K562 (cell line): ENCODE results near the gene CTDSPL. TPM values are rescaled to one million over a fixed set of nuclear protein-coding genes. Genes with fewer than 3 reads are reported as not detected.

Experiments
- BCOR ChIP-seq: fragments of 450-650 bp; IDR thresholded peaks from 2 replicates; pipeline ENCODE4 v1.6.1; 2016
- DACH1 ChIP-seq: fragments of 450-650 bp; IDR thresholded peaks from 2 replicates; pipeline ENCODE4 v1.6.1; 2018; ENCODE audit not compliant: partially characterized antibody
- DMBX1 ChIP-seq: fragments of 250-450 bp; sonication (Bioruptor Pico); IDR thresholded peaks from 2 replicates; pipeline ENCODE4 v1.8.0; 2022; ENCODE audit warnings: inconsistent platforms, mild to moderate bottlenecking, moderate library complexity, borderline replicate concordance
- EP400 ChIP-seq: fragments of 450-650 bp; IDR thresholded peaks from 2 replicates; pipeline ENCODE4 v1.6.1; 2017; ENCODE audit warnings: antibody characterized with exemption, mild to moderate bottlenecking, moderate library complexity
- FOXJ2 ChIP-seq: fragments of 200-800 bp; sonication (Bioruptor generic); IDR thresholded peaks from 2 replicates; pipeline ENCODE4 v1.6.1; 2016; ENCODE audit warnings: missing genetic modification characterization, missing compliant biosample characterization
- GABPB2 ChIP-seq: fragments of 250-450 bp; sonication (Bioruptor Pico); conservative IDR thresholded peaks from 2 replicates; pipeline ENCODE4 v1.5.1; 2021; ENCODE audit warnings: mild to moderate bottlenecking
- HNRNPUL1 ChIP-seq: fragments of 200-400 bp; formaldehyde crosslinking; IDR thresholded peaks from 2 replicates; pipeline ENCODE4 v1.6.1; 2017; ENCODE audit warnings: low read length
- JUNB ChIP-seq: fragments of 450-650 bp; formaldehyde crosslinking; conservative IDR thresholded peaks from 2 replicates; pipeline ENCODE4 v1.4.0; 2020; ENCODE audit warnings: mild to moderate bottlenecking
- L3MBTL2 ChIP-seq: fragments of 450-650 bp; IDR thresholded peaks from 2 replicates; pipeline ENCODE4 v1.6.1; 2016; ENCODE audit warnings: mild to moderate bottlenecking, moderate library complexity
- LEF1 ChIP-seq: fragments of 450-650 bp; IDR thresholded peaks from 2 replicates; pipeline ENCODE4 v1.6.1; 2016; ENCODE audit warnings: mild to moderate bottlenecking
- MCM5 ChIP-seq: fragments of 450-650 bp; IDR thresholded peaks from 2 replicates; pipeline ENCODE4 v1.6.1; 2016; ENCODE audit warnings: low read depth
- POLR2A ChIP-seq: fragments of 450-650 bp; conservative IDR thresholded peaks from 2 replicates; pipeline ENCODE4 v1.6.1; 2016
- RBM34 ChIP-seq: fragments of 200-400 bp; formaldehyde crosslinking; IDR thresholded peaks from 2 replicates; pipeline ENCODE4 v1.6.1; 2018; ENCODE audit warnings: low read length, borderline replicate concordance; ENCODE audit not compliant: insufficient read depth
- STAT5B ChIP-seq: fragments of 250-450 bp; sonication (Bioruptor Pico); IDR thresholded peaks from 2 replicates; pipeline ENCODE4 v1.8.0; 2021; ENCODE audit warnings: mild to moderate bottlenecking, inconsistent platforms
- ZNF165 ChIP-seq: fragments of 250-450 bp; sonication (Bioruptor Pico); IDR thresholded peaks from 2 replicates; pipeline ENCODE4 v1.4.0; 2020; ENCODE audit warnings: borderline replicate concordance
- polyA plus RNA-seq, 8 experiments: library from polyadenylated mRNA; depleted of rRNA in 4 of 8; stranded (reverse) in 5 of 8; unstranded in 3 of 8; fragments of >200 nt; fragmentation: Nextera tagmentation in 2 of 8; fragmentation: Illumina TruSeq in 1 of 8; extraction: Ambion mirVana in 2 of 8; extraction: Trizol in 1 of 8; gene quantifications; 2 replicates each; pipeline versions ENCODE4 v1.2.1 to v1.2.3, GENCODE V29; 2011 to 2014; ENCODE audit warnings: inconsistent platforms in 1 of 8, missing spikeins in 1 of 8
- total RNA-seq, 7 experiments: library from RNA; depleted of rRNA in 6 of 7; stranded (reverse); fragments of >200 nt in 6 of 7; fragmentation: Illumina TruSeq in 2 of 7; extraction: Trizol in 2 of 7; gene quantifications; 2 replicates each; pipeline versions ENCODE4 v1.2.1 to v1.2.3, GENCODE V29; 2011 to 2021; ENCODE audit warnings: low replicate concordance in 1 of 7
- TF ChIP-seq, protein P1 (sequence below): IDR thresholded peaks from 2 replicates; pipeline ENCODE4 v1.6.1; 2011; ENCODE audit warnings: borderline replicate concordance, low read depth, mild to moderate bottlenecking, moderate library complexity, low read length; ENCODE audit not compliant: insufficient read depth, poor library complexity, severe bottlenecking
- TF ChIP-seq, protein P2 (sequence below), 2 experiments: IDR thresholded peaks in 1 of 2; conservative IDR thresholded peaks in 1 of 2; 2 replicates each; pipeline ENCODE4 v1.6.1; 2016; ENCODE audit warnings: low read depth in 2 of 2, mild to moderate bottlenecking in 1 of 2, missing compliant biosample characterization in 1 of 2, missing genetic modification characterization in 1 of 2, moderate library complexity in 1 of 2
- TF ChIP-seq, protein P3 (sequence below): sonication (generic); formaldehyde crosslinking; IDR thresholded peaks from 2 replicates; pipeline ENCODE4 v1.9.0; 2022; ENCODE audit warnings: mild to moderate bottlenecking, missing genetic modification reagents
- TF ChIP-seq, protein P4 (sequence below): sonication (generic); formaldehyde crosslinking; IDR thresholded peaks from 2 replicates; pipeline ENCODE4 v1.8.0; 2022; ENCODE audit warnings: mild to moderate bottlenecking, missing genetic modification reagents

CTDSPL gene
- total and polyA plus RNA-seq, 9 of the 15 experiments (the other 6 are each of a cell fraction or from before 2014, with no cell fraction given), result 5.1 to 19.3 (median 11.3) TPM

DNA sequence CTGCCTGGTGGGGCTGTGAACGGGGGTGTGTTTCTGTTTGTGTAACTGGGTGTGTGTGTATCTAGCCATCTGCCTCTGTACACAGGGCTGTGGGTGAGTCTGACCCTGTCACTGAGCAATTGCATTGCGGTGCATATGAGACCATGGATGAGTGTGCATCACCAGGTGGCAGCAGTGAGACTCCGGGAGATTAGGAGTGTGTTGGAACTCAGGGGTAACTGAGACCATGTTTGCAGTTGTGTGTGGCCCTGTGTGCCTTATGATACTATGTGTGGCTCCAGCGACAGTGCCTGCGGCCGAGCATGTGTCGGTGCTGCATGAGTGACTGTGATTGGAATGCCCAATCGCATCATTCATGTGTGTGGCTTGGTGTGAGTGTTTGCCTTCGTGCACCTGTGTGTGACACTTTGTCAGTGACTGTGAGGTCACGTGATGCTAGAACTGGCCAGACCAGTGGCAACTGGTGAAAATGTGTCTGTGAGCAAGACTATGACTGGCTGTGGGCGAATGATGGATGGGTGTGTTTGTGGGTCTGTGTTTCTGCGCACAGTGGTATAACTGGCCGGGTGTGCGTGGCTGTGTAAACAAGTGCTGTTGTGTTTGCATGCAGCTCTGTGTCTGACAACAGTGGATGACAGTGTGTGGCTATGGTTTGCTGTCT is 142.9 kb downstream of the CTDSPL start (continued):
- no peak for TF ChIP-seq FOXJ2
- TF ChIP-seq LEF1, result no peak
- TF ChIP-seq STAT5B, result no peak
- no peak for TF ChIP-seq POLR2A
- no peak for TF ChIP-seq DMBX1
- TF ChIP-seq RBM34, result no peak
- TF ChIP-seq, protein P1, sequence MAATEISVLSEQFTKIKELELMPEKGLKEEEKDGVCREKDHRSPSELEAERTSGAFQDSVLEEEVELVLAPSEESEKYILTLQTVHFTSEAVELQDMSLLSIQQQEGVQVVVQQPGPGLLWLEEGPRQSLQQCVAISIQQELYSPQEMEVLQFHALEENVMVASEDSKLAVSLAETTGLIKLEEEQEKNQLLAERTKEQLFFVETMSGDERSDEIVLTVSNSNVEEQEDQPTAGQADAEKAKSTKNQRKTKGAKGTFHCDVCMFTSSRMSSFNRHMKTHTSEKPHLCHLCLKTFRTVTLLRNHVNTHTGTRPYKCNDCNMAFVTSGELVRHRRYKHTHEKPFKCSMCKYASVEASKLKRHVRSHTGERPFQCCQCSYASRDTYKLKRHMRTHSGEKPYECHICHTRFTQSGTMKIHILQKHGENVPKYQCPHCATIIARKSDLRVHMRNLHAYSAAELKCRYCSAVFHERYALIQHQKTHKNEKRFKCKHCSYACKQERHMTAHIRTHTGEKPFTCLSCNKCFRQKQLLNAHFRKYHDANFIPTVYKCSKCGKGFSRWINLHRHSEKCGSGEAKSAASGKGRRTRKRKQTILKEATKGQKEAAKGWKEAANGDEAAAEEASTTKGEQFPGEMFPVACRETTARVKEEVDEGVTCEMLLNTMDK, result no peak
- no peak for TF ChIP-seq GABPB2 (CRISPR knock-in tag)
- TF ChIP-seq, protein P2, sequence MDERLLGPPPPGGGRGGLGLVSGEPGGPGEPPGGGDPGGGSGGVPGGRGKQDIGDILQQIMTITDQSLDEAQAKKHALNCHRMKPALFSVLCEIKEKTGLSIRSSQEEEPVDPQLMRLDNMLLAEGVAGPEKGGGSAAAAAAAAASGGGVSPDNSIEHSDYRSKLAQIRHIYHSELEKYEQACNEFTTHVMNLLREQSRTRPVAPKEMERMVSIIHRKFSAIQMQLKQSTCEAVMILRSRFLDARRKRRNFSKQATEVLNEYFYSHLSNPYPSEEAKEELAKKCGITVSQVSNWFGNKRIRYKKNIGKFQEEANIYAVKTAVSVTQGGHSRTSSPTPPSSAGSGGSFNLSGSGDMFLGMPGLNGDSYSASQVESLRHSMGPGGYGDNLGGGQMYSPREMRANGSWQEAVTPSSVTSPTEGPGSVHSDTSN (CRISPR knock-in tag; IDR thresholded peaks at IDR 0.05; ENCODE audit: low read depth), result no peak
- TF ChIP-seq, protein P2 (tag; conservative IDR thresholded peaks at IDR 0.05; ENCODE audit: low read depth), result no peak
- TF ChIP-seq HNRNPUL1, result no peak
- no peak for TF ChIP-seq ZNF165 (CRISPR knock-in tag)
- TF ChIP-seq DACH1, result no peak
- TF ChIP-seq JUNB (CRISPR knock-in tag), result no peak
- TF ChIP-seq, protein P3, sequence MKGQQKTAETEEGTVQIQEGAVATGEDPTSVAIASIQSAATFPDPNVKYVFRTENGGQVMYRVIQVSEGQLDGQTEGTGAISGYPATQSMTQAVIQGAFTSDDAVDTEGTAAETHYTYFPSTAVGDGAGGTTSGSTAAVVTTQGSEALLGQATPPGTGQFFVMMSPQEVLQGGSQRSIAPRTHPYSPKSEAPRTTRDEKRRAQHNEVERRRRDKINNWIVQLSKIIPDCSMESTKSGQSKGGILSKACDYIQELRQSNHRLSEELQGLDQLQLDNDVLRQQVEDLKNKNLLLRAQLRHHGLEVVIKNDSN, result peak; percentile 85
- peak; percentile 8; the same call in 1 of the 2 replicates for TF ChIP-seq L3MBTL2
- TF ChIP-seq MCM5, result no peak
- no peak for TF ChIP-seq BCOR
- TF ChIP-seq EP400, result no peak
- TF ChIP-seq, protein P4, sequence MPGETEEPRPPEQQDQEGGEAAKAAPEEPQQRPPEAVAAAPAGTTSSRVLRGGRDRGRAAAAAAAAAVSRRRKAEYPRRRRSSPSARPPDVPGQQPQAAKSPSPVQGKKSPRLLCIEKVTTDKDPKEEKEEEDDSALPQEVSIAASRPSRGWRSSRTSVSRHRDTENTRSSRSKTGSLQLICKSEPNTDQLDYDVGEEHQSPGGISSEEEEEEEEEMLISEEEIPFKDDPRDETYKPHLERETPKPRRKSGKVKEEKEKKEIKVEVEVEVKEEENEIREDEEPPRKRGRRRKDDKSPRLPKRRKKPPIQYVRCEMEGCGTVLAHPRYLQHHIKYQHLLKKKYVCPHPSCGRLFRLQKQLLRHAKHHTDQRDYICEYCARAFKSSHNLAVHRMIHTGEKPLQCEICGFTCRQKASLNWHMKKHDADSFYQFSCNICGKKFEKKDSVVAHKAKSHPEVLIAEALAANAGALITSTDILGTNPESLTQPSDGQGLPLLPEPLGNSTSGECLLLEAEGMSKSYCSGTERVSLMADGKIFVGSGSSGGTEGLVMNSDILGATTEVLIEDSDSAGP (CRISPR knock-in tag), result no peak
